GM20000 (cell line): Measurements from ENCODE around the gene PTH.

ENCODE experiments used
- DNase-seq: peaks from one replicate; pipeline ENCODE4 v3.0.0; 2012; ENCODE audit warnings: low spot score
- TF ChIP-seq, protein P1 (sequence below): IDR thresholded peaks from 2 replicates; pipeline ENCODE4 v1.5.1; 2012; ENCODE audit warnings: mild to moderate bottlenecking, control low read depth; ENCODE audit errors: extremely low read depth, missing control alignments

Gene PTH

GRCh38 chr11:13450832-13451397, 44.9 kb downstream of the PTH start:
- TF ChIP-seq, protein P1, sequence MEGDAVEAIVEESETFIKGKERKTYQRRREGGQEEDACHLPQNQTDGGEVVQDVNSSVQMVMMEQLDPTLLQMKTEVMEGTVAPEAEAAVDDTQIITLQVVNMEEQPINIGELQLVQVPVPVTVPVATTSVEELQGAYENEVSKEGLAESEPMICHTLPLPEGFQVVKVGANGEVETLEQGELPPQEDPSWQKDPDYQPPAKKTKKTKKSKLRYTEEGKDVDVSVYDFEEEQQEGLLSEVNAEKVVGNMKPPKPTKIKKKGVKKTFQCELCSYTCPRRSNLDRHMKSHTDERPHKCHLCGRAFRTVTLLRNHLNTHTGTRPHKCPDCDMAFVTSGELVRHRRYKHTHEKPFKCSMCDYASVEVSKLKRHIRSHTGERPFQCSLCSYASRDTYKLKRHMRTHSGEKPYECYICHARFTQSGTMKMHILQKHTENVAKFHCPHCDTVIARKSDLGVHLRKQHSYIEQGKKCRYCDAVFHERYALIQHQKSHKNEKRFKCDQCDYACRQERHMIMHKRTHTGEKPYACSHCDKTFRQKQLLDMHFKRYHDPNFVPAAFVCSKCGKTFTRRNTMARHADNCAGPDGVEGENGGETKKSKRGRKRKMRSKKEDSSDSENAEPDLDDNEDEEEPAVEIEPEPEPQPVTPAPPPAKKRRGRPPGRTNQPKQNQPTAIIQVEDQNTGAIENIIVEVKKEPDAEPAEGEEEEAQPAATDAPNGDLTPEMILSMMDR = no peak
- no peak for DNase-seq

GRCh38 chr11:13449522-13449921, 46.3 kb downstream of the PTH start:
- no peak for DNase-seq
- TF ChIP-seq, protein P1 = no peak

- TF ChIP-seq, protein P1 = no peak
- DNase-seq = no peak
These were observed 46.9 kb downstream of the PTH start for GRCh38 chr11:13448876-13449275.

DNA sequence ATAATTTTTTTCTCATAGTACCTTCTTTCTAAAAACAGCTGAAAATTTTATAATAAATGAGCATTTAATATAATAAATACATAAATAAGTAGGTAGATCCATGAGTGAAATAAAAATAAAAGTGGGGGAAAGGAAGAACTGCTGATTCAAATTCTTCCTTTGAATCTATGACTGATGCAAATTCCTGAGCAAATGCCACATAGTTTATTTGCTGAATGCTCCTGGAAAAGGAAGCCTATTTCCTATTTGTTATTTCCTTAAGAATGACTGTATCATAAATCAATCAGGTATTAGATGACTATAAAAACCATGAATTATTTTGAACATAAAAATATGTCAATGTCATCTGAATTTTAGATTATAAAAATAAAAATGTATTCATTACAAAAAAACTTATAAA, 49.4 kb downstream of the PTH start:
- TF ChIP-seq, protein P1 = no peak
- DNase-seq = no peak

GRCh38 chr11:13445588-13445987, 50.2 kb downstream of the PTH start:
- TF ChIP-seq, protein P1 = no peak
- no peak for DNase-seq
